Activated naive CD4-positive, alpha-beta T cell treated with anti-CD3 and anti-CD28 coated beads, Interleukin-2, amount 50 U/mL, for 24 hours (primary cell): ENCODE results near the gene DNER.

Experiments used
- H3K27ac Mint-ChIP-seq: one replicate; pipeline ENCODE4 v1.8.0; 2021; ENCODE audit warnings: mild to moderate bottlenecking, mixed read lengths
- H3K27me3 Mint-ChIP-seq: one replicate; pipeline ENCODE4 v1.8.0; 2021; ENCODE audit warnings: mixed read lengths
- H3K36me3 Mint-ChIP-seq: one replicate; pipeline ENCODE4 v1.8.0; 2021; ENCODE audit warnings: mixed read lengths
- H3K4me1 Mint-ChIP-seq: one replicate; pipeline ENCODE4 v1.8.0; 2021; ENCODE audit warnings: mixed read lengths
- H3K4me3 Mint-ChIP-seq: one replicate; pipeline ENCODE4 v1.8.0; 2021; ENCODE audit warnings: mild to moderate bottlenecking, mixed read lengths
- H3K9me3 Mint-ChIP-seq: one replicate; pipeline ENCODE4 v1.8.0; 2021; ENCODE audit warnings: mixed read lengths

DNER gene

DNA sequence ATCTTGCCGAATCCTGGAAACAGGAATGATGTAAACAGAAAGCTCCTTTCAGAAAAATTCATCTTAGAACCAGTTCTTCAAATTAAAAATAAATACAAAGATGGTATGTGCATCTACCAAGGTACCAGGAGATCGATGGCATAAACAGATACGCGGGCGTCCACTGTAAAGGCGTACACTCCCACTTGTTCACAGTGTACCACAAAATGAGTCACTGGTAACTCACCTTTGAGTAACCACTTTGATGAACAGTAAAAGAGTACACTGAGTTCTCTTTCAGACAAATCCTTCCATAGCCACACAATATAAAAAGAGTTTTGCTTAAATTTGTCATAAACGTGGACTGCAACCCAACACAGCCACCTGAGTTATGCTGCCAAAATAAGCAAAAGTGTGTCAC lies 128.3 kb downstream of the DNER start:
- Mint-ChIP-seq H3K4me1 (peaks cover 7% of the 10 kb centered on the region), H3K27me3 (peaks cover 23% of the 10 kb centered on the region), H3K4me3 (no peak overlapping the region), H3K27ac (no peak overlapping the region), H3K36me3 (no peaks in the 10 kb centered on the region), H3K9me3 (no peaks in the 10 kb centered on the region)

DNA sequence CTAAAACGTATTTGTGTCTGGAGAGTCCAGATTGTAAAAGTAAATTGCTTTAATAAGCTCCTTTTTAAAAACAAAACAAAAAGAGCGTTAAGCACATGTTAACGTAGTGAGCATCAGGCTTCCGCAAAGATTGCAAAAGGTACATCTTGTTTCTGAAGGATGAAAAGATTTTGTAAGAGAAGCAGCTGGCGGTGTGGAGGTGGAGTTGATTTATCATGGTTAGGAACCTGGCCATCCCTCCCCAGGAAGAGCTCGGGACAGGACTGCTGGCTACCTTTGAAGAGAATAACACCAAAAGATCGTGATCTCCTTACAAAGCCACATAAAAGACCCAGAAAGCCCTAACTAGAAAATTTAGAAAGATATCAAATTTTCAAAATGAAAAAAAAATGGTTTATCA lies 132.2 kb downstream of the DNER start:
- Mint-ChIP-seq H3K4me3 (no peak overlapping the region), H3K9me3 (no peaks in the 10 kb centered on the region), H3K27me3 (peaks cover 34% of the 10 kb centered on the region), H3K27ac (no peak overlapping the region), H3K36me3 (no peaks in the 10 kb centered on the region), H3K4me1 (peaks cover 7% of the 10 kb centered on the region)

DNA sequence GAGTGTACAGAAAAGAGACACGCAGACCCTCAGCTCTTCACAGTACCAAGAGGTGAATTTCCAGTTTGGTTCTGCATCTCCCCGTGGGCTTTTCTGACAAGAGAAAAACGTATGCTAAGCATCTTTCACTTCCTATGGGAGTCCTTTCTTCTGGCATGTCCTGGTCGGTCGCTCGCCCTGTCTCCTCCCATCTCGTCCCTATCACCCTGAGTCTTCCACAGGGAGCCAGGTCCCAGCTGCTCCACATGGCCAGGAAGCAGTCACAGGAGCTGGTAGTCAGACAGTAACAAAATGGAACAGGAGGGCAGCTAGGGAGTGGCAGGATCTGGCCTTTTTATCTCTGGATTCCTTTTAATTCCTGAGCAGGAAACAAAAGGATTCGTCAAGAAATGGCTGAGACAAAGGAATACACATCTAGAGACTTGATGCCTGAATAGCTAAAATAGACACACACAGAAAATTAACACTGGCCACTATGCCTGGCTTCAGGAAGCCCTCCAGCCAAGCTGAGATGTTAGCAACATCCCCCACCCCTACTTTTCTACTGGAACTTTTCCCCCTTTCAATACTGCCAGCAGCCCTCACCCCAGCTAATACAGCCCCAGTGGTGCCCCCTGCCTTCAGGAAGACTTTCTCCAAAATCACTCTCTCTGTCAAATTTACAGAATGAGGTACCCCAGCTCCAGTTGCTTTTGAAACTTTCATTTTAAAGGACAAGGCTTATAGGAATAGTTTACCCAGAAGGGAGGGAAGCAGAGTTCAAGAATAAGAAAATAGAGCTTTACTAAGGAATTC lies 136.1 kb downstream of the DNER start:
- Mint-ChIP-seq H3K27me3 (peaks cover 28% of the 10 kb centered on the region), H3K27ac (no peak overlapping the region), H3K4me3 (no peak overlapping the region), H3K9me3 (no peaks in the 10 kb centered on the region), H3K4me1 (no peaks in the 10 kb centered on the region), H3K36me3 (no peaks in the 10 kb centered on the region)

DNA sequence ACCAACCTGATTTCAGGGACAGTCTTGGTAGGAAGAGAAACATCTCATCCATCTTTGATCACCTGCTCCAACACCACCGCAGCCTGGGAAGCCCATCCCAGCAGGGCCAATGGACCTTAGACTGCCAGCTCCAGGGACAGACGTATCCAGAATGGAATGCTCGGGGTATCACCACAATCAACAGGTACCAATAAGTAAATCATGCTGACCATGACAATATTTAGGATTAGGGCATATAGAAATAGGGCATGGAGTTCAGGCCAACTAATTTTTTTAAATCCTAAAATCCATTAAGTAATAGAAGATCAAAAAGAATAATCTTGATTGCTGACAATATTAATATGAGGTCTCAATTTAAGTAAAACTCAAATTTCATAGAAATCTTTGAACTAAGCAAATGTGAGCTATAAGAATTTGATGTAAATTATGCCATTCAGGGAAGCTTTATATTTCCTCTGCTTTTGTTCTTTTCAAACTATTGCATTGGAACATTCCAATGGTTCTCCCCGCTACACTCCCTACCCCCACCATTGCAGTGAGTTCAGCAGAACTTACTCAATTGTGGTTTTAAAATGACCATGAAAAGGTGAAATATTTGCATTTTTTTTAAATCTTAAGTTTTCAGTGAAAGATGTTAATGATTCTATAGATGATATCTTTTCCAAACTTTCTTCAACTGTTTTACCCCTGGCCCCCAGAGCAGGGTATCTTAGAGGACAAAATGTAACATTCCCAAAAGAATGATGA lies 138.6 kb downstream of the DNER start:
- Mint-ChIP-seq H3K4me3 (no peak overlapping the region), H3K27me3 (peaks cover 23% of the 10 kb centered on the region), H3K27ac (no peak overlapping the region), H3K36me3 (no peaks in the 10 kb centered on the region), H3K4me1 (no peaks in the 10 kb centered on the region), H3K9me3 (no peaks in the 10 kb centered on the region)

DNA sequence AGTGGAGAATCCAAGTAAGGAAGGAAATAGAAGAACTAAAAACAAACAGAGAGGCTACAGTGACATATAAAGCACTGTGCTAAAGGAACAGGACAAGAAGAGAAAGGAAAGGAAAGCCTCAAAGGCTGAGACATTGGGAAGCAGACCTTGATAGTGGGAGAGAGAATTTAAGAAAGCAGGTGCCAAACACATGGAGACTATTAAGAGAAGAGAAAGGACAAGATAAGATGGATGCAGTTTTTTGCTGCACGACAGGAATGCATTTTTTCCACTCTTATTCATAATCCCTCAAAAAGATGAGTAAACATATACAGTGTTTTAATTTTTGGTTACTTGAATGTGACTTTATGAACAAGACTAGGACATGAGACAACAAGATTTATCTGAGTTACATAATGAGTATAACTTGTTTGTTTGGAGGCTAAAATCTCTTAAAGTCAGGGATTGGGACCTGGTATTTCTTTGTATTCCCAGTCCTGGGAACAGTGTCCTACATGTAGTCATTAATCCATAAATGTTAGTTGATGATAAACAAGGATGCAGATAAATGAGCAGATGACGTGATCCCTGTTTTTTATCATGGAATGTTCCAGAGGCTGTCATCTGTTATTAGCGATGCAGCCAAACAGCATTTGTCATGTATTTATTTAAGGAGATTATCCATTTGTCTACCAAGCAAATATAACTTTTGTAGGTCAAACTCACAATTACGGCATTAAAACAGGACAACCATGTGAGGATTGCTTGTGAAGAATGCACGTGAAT lies 141.7 kb downstream of the DNER start:
- peaks cover 12% of the 10 kb centered on the region for H3K27me3 Mint-ChIP-seq
- no peak overlapping the region for H3K27ac Mint-ChIP-seq
- no peaks in the 10 kb centered on the region for H3K36me3 Mint-ChIP-seq
- no peak overlapping the region for H3K4me3 Mint-ChIP-seq
- no peaks in the 10 kb centered on the region for H3K4me1 Mint-ChIP-seq
- H3K9me3 Mint-ChIP-seq: no peaks in the 10 kb centered on the region

DNA sequence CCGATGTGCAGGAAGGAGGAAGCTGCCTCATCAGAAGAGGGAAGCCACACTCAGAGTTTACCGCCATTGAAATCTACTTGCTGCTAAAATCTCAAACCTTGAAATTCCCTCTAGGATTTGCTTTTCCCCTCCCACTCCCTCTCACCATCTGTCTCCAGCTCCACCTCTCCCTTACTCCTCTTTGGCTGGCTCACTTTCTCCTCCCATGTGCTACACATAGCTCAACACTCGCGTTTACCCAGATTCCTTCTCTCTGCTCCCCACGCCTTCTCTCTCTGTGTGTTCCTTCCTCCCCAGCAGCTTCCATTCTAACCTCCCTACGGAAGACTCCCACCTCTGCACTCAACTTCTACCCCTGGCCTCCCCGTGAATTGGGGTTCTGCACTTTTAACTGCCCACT lies 143.1 kb downstream of the DNER start:
- H3K4me3 Mint-ChIP-seq: no peak overlapping the region
- H3K9me3 Mint-ChIP-seq: no peaks in the 10 kb centered on the region
- no peak overlapping the region for H3K27ac Mint-ChIP-seq

DNA sequence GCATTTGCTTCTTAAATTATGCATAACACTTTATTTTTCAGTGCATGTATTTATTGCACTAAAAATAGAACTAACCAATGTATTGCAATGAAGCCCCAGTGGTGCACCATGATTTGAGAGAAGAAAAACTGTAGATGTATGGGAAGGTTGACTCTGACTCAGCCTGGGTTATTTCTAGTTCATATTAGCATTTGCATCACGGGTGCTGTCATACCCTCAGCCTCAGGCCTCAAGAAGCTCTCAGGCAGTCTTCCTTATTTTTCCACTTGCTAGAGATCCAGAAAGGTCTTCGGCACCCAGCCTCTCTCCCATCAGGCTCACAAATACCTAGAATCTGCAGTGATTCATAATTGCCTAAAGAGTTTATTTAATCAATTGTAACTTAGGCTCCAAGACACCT lies 148.0 kb downstream of the DNER start:
- H3K4me1 Mint-ChIP-seq: no peaks in the 10 kb centered on the region
- peaks cover 4% of the 10 kb centered on the region for H3K27me3 Mint-ChIP-seq
- no peak overlapping the region for H3K27ac Mint-ChIP-seq
- H3K36me3 Mint-ChIP-seq: no peaks in the 10 kb centered on the region
- no peak overlapping the region for H3K4me3 Mint-ChIP-seq
- no peaks in the 10 kb centered on the region for H3K9me3 Mint-ChIP-seq

More for the DNA sequence above, 143.1 kb downstream of the DNER start:
- Mint-ChIP-seq H3K36me3 (no peaks in the 10 kb centered on the region), H3K4me1 (no peaks in the 10 kb centered on the region), H3K27me3 (peaks cover 12% of the 10 kb centered on the region)

DNA sequence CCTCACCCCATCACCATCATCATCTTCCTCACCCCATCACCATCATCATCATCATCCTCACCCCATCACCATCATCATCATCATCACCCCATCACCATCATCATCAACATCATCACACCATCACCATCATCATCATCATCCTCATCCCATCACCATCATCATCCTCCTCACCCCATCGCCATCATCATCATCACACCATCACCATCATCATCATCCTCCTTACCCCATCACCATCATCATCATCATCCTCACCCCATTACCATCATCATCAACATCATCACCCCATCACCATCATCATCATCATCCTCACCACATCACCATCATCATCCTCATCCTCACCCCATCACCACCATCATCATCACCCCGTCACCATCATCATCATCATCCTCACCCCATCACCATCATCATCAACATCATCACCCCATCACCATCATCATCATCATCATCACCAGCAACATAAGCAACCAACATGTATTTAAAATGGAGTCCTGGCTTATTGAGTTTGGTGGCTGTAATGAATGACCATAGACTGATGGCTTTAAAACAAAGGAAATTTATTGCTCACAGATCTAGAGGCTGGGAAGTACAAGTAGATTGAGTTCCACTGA lies 150.0 kb downstream of the DNER start:
- Mint-ChIP-seq H3K9me3 (no peaks in the 10 kb centered on the region), H3K27me3 (peaks cover 3% of the 10 kb centered on the region), H3K36me3 (no peaks in the 10 kb centered on the region), H3K27ac (no peak overlapping the region), H3K4me1 (no peaks in the 10 kb centered on the region), H3K4me3 (no peak overlapping the region)

DNA sequence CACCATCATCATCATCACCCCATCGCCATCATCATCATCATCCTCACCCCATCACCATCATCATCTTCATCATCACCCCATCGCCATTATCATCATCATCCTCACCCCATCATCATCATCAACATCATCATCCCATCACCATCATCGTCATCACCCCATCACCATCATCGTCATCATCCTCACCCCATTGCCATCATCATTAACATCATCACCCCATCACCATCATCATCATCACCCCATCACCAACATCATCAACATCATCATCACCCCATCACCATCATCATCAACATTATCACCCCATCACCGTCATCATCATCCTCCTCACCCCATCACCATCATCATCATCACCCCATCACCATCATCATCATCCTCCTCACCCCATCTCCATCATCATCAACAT lies 151.0 kb downstream of the DNER start:
- no peaks in the 10 kb centered on the region for H3K4me1 Mint-ChIP-seq
- H3K27me3 Mint-ChIP-seq: peaks cover 3% of the 10 kb centered on the region
- no peaks in the 10 kb centered on the region for H3K36me3 Mint-ChIP-seq
- no peaks in the 10 kb centered on the region for H3K9me3 Mint-ChIP-seq
- no peak overlapping the region for H3K4me3 Mint-ChIP-seq
- H3K27ac Mint-ChIP-seq: no peak overlapping the region

DNA sequence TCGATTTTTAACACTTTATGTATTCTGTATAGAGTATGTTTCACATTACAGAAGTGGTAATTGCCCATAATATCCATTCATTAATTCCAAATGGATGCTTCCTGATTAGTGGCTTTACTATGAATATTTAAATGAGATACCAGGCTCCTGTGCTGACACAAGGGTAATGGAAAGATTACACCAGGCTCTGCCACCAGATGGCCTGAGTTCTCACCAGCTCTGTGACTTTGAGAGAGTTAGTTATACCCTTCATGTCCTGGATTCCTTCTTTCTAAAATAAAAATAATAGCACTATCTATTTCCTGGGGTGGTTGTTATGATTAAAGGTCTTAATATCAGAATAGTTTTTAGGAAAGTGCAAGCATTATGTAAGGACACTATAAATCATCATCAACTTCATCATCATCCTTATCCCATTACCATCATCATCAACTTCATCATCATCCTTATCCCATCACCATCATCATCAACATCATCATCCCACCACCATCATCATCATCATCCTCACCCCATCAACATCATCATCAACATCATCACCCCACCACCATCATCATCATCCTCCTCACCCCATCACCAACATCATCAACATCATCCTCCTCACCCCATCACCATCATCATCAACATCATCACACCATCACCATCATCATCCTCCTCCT lies 151.8 kb downstream of the DNER start:
- Mint-ChIP-seq H3K36me3 (no peaks in the 10 kb centered on the region), H3K9me3 (peaks cover 2% of the 10 kb centered on the region), H3K27ac (no peak overlapping the region), H3K27me3 (peaks cover 5% of the 10 kb centered on the region), H3K4me1 (no peaks in the 10 kb centered on the region), H3K4me3 (no peak overlapping the region)

DNA sequence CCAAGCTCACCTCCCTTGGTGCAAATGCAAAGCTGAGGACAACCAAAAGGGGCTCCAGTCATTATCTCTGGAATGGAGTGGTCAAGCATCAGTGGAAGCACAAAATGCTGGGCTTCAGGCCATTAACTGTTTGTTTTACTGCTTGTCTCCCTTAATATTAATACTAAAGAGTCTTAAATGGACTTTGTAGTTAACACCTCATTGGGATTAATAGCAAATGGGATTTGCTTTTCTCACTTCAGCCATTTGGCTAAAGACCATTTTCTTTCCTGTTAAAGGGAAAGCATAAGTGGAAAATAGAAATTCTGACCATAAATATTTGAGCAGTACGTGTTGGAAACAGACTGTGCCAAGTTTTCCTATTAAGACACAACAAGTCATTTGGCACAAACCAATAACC lies 154.4 kb downstream of the DNER start:
- no peaks in the 10 kb centered on the region for H3K4me1 Mint-ChIP-seq
- no peak overlapping the region for H3K4me3 Mint-ChIP-seq
- H3K9me3 Mint-ChIP-seq: peaks cover 8% of the 10 kb centered on the region
- peaks cover 10% of the 10 kb centered on the region for H3K27me3 Mint-ChIP-seq
- H3K36me3 Mint-ChIP-seq: no peaks in the 10 kb centered on the region
- no peak overlapping the region for H3K27ac Mint-ChIP-seq

DNA sequence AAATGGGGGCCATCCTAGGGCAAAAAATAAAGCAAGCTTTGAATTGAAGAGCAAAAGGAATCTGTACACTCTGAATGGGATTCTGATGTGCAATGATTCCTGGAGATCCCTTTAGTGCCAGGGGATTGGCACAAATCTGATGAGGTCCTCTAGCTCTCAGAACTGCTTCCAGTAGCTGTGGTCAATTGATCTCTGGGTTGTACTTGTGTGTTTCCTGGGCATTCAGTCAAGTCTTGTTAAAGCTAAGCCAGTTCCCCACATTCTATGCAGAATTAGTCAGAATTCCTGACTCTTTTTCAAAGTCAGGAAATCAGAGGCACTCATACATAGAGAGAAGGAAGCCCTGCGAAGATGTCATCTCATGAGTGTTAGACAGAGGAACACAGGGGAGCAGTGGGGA lies 161.3 kb downstream of the DNER start:
- H3K36me3 Mint-ChIP-seq: no peaks in the 10 kb centered on the region
- H3K4me3 Mint-ChIP-seq: no peak overlapping the region
- H3K27ac Mint-ChIP-seq: no peak overlapping the region
- H3K9me3 Mint-ChIP-seq: peaks cover 8% of the 10 kb centered on the region
- H3K27me3 Mint-ChIP-seq: peaks cover 18% of the 10 kb centered on the region
- H3K4me1 Mint-ChIP-seq: no peaks in the 10 kb centered on the region

DNA sequence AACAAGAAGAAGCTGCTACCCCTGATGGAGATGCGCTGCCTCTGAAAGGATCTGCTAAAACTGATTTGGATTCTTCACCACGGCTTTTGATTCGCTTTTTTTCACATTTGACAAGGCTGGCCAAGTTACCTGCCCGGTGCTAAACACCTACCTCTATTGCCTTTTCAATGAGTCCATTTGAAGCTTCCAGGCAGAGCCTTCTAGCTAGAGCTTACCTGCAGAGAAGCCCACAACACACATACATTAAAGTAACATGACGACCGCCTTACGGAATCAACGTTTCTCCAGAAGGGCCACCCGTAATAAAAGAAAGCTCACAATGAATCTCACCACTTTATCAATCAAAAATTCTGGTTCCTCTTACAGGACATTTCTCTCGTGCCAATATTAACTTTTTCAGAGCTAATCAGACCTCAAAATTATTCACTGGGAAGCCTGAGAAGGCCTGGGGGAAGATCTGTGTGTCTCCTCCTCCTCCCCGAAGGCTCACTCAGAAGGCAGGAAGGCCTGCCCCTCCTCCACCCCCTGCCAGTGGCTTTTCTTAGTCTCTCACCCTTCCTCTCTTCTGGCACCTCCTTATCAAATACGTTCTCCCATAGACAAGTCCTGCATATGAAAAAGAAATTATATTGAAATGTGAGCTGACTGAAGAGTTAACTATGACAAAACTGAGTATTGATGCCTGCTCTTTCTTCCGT lies 171.0 kb downstream of the DNER start:
- H3K9me3 Mint-ChIP-seq: no peaks in the 10 kb centered on the region
- no peak overlapping the region for H3K27ac Mint-ChIP-seq
- H3K4me1 Mint-ChIP-seq: no peaks in the 10 kb centered on the region
- H3K36me3 Mint-ChIP-seq: no peaks in the 10 kb centered on the region
- H3K27me3 Mint-ChIP-seq: peaks cover 3% of the 10 kb centered on the region
- no peak overlapping the region for H3K4me3 Mint-ChIP-seq

DNA sequence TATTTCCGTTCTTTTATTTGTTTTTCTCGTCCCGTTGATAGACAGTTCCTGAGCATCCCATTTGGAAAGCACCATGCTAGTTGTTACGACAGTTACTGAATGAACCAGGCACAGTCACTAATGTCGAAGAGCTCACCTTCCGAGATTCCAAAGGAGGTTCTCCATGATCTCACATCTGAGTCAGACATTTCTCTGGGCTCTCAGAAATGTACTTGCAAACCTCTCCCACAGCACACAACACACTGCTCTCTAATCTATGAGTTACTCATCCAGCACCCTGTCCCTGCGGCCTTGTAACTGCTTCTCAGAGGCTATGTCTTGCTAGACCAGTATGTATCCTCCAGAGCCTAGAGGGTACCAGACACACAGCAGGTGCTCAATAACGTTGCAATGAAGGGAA lies 174.7 kb downstream of the DNER start:
- no peak overlapping the region for H3K4me3 Mint-ChIP-seq
- H3K27ac Mint-ChIP-seq: no peak overlapping the region
- peaks cover 2% of the 10 kb centered on the region for H3K27me3 Mint-ChIP-seq
- no peaks in the 10 kb centered on the region for H3K4me1 Mint-ChIP-seq
- no peaks in the 10 kb centered on the region for H3K9me3 Mint-ChIP-seq
- no peaks in the 10 kb centered on the region for H3K36me3 Mint-ChIP-seq

DNA sequence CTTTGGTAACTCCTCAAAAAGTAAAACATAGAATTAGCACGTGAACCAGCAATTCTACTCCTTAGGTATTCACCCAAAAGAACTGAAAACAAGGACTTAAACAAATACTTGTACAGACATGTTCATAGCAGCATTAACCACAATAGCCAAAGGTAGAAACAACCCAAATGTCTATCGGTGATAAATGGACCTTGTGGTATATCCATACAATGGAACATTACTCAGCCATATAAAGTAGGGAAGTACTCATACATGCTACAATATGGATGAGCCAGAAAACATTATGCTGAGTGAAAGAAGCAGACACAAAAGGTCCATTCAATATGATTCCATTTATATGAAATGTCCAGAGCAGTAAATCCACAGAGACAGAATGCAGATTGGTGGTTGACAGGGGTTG lies 182.8 kb downstream of the DNER start:
- no peaks in the 10 kb centered on the region for H3K9me3 Mint-ChIP-seq
- no peaks in the 10 kb centered on the region for H3K36me3 Mint-ChIP-seq
- H3K4me3 Mint-ChIP-seq: no peak overlapping the region
- no peak overlapping the region for H3K27ac Mint-ChIP-seq
- H3K4me1 Mint-ChIP-seq: no peaks in the 10 kb centered on the region
- H3K27me3 Mint-ChIP-seq: peaks cover 3% of the 10 kb centered on the region
